Fibroblast of villous mesenchyme (primary cell): ENCODE measurements around the gene FGF4. TPM values are rescaled to one million over a fixed set of nuclear protein-coding genes. Genes with fewer than 3 reads are reported as not detected.

Experiments used
- DNase-seq: peaks from one replicate; pipeline ENCODE4 v3.0.0-alpha.2; 2010; ENCODE audit warnings: low read depth
- H3K4me3 ChIP-seq: 2 replicates; pipeline ENCODE4 v1.5.1; 2011; ENCODE audit warnings: low read depth, mild to moderate bottlenecking, low read length
- CTCF ChIP-seq: IDR thresholded peaks from 2 replicates; pipeline ENCODE4 v1.5.1; 2012; ENCODE audit warnings: low read depth, mild to moderate bottlenecking, low read length; ENCODE audit not compliant: insufficient read depth
- total RNA-seq: library from RNA; depleted of rRNA; stranded (reverse); fragments of >200 nt; gene quantifications from 2 replicates; pipeline ENCODE4 v1.2.3, GENCODE V29; 2012

Gene FGF4
- total RNA-seq, 1 donor: not detected

DNA sequence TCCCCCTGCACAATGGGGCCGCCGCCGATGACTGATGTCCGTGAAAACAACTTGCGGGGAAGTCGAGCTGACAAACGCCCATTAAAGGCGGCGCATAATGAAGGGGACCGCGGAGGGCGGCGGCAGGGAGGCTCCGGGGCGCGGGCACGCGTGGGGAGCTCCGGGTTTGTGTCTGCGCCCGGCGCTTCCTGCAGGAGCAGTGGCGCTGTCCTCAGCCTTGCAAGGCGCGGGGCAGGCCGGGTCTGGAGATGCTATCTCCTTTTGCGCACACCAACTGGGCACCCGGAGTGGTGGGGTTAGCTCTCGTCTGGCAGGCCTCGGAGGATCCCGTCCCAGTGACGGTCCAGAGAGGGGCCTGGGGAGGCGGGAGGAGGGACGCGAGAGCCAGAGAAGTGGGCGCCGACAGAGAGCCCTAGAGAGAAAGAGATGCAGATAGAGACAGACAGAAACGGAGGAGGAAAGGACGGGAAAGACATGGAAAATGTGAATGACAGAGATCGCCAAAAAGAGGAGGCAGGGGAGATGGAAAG is 44.5 kb upstream of the FGF4 start:
- DNase-seq: no peak
- no peak overlapping the region for H3K4me3 ChIP-seq
- TF ChIP-seq CTCF: no peak

DNA sequence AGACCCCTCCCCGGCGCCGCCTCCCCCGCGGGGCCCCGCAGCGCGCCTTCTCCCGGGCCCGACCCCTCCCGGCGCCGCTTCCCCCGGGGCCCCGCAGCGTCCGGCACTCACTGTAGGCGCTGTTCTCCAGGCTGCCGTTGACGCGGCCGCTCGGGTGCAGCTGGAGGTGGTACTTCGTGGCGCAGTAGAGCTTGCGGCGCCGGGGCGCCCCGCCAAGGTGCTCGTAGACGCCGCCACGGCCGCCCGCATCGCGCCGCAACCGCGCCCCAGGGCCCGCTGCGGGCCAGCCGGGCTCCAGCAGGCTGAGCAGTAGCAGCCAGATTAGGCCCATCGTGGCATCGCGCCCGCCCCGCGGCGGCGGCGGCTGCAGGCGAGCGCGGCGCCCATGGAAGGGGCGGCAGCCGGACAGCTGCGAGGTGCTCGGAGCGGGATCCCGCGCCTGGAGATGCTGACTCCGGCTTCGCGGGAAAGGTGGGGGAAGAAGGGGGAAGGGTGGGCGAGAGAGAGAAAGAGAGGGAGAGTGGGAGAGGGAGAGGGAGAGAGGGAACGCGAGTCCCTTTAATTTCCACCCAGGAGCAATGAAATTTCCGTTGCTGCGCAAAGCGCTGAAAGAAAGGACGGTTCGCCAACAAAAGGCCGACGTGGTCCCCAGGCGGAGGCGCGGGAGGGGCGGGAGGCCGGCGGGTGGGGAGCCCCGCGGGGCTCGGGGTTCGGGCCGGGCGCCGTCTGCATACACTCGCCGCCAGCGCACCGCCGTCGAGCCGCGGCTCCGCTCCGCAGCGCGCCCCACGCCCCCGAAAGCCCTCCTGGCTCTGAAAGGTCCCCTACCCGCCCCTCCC is 43.7 kb upstream of the FGF4 start, which contains the start of gene FGF3:
FGF3 (minus strand) TSS at position 814 of the 839 bp plus-strand sequence; CDS start at position 331, 483 bp downstream.
- no peak for DNase-seq
- no peak for TF ChIP-seq CTCF
- no peak within 1 kb of the TSS for H3K4me3 ChIP-seq

GRCh38 chr11:69818231-69818602 is 43.1 kb upstream of the FGF4 start:
- no peak for DNase-seq

DNA sequence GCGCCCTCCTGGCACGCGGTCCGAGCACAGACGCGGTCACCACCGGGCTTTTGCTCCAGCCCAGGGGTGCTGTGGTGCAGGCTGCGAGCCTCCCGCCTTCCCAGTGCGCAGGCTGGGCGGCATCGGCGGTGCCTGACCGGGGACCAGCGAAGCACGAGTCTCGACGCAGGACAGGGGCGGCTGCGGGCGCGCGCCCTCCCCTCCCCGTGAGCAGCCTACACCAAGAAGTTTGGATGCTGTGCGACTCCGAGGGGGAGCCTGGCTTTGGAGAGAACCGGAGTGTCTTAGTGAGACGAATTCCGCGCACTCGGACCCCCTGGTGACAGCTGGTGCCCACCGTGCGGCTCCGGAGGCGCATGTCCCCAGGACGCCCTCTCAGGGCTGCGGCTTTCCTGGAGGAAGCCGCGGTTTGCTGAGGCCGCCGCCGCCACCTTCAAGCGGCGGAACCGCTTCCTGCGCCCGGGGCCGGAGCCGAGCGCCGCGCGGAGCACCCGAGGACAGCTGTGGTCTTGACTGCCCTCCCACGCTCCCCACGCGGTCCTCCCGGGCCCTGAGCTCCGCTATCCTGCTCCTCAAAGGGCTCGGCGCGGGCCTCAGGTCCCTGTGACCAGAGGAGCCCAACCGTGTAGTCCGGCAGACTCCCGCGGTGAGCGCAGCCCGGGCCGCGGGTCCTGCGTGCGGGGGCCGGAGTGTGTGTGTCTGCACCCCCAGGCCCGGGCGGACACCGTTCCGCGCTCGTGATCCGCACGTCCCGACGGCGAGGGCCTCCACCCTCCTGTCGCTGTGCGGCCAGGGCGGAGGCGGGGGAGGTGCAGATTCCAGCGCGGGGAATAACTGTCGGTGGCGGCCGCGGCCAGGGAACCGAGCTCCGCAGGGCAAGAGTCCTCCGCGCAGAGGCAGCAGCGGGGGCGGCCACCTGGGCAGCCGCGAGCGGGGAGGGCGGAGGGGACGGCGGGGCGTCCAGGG is 42.4 kb upstream of the FGF4 start:
- no peak for DNase-seq
- no peak for TF ChIP-seq CTCF
- no peak overlapping the region for H3K4me3 ChIP-seq

More at GRCh38 chr11:69818231-69818602, 43.1 kb upstream of the FGF4 start:
- no peak for TF ChIP-seq CTCF
- H3K4me3 ChIP-seq: no peak overlapping the region

GRCh38 chr11:69816671-69817070 is 41.5 kb upstream of the FGF4 start:
- no peak for DNase-seq
- TF ChIP-seq CTCF: no peak

GRCh38 chr11:69815973-69816372 is 40.8 kb upstream of the FGF4 start:
- TF ChIP-seq CTCF: no peak
- DNase-seq: no peak
- H3K4me3 ChIP-seq: no peak overlapping the region

More at GRCh38 chr11:69816671-69817070, 41.5 kb upstream of the FGF4 start:
- H3K4me3 ChIP-seq: no peak overlapping the region
